GM12878 (cell line): ENCODE results near the gene TMPRSS12. TPM values are rescaled to one million over a fixed set of nuclear protein-coding genes. Genes with fewer than 3 reads are reported as not detected.
"Not testable (repeated sequence)": the region's sequence is repeated elsewhere in the genome, so short reads cannot be mapped to it uniquely, and the experiment has no call there.

Experiments used
- ATAC-seq: fragments of 200-7000 bp; cut with Tn5 transposase; 3 replicates; pipeline ENCODE4 v1.9.1; 2020; ENCODE audit warnings: mild to moderate bottlenecking, moderate library complexity
- BruUV-seq: library from RNA; stranded (reverse); fragments of 400-500 nt; replicated peaks from 2 replicates; lab custom pipeline; 2021; lab: Mats Ljungman, UMichigan
- CTCF ChIA-PET: fragments of 300-600 bp; sonication (Branson Sonifier 250); formaldehyde crosslinking; extraction: SDS; loops from one replicate; lab custom pipeline; 2021; ENCODE audit warnings: inconsistent platforms; lab: Yijun Ruan, JAX
- POLR2A ChIA-PET: fragments of 350-600 bp; formaldehyde crosslinking; extraction: SDS; loops from one replicate; lab custom pipeline; 2021; ENCODE audit warnings: inconsistent platforms; lab: Charles Lee
- RAD21 ChIA-PET: fragments of 300-600 bp; sonication (Branson Sonifier 250); formaldehyde crosslinking; loops from one replicate; lab custom pipeline; 2023; ENCODE audit warnings: antibody characterized with exemption; ENCODE audit not compliant: unreplicated experiment; lab: Charles Lee
- SMC1A ChIA-PET: fragments of 300-600 bp; sonication (Branson Sonifier 250); formaldehyde crosslinking; loops from one replicate; lab custom pipeline; 2023; ENCODE audit not compliant: unreplicated experiment, uncharacterized antibody; lab: Charles Lee
- DNase-seq: peaks from one replicate; pipeline ENCODE4 v3.0.0-alpha.2; 2011; ENCODE audit warnings: low read depth, low spot score
- FAIRE-seq: peaks from 3 replicates; lab custom pipeline; 2011; peaks lifted over from hg19 to GRCh38; lab: Jason Lieb, UNC
- H2AFZ ChIP-seq: 2 replicates; pipeline ENCODE4 v1.6.0; 2011; ENCODE audit warnings: low read depth, low read length, control low read depth; ENCODE audit not compliant: control insufficient read depth
- H3K27ac ChIP-seq: 2 replicates; pipeline ENCODE4 v1.5.1; 2011; ENCODE audit warnings: control low read depth; ENCODE audit not compliant: control insufficient read depth, insufficient read depth
- H3K27me3 ChIP-seq, 2 experiments: replicated peaks in 1 of 2; 2 replicates each; pipeline versions ENCODE4 v1.6.0 to v1.6.1; 2011; ENCODE audit warnings: low read length in 1 of 2; ENCODE audit not compliant: control insufficient read depth in 2 of 2, insufficient read depth in 2 of 2
- H3K36me3 ChIP-seq, 2 experiments: 2 replicates each; pipeline ENCODE4 v1.5.1; 2011; ENCODE audit warnings: low read length in 1 of 2; ENCODE audit not compliant: control insufficient read depth in 2 of 2, insufficient read depth in 2 of 2
- H3K4me1 ChIP-seq: 2 replicates; pipeline ENCODE4 v1.6.1; 2011; ENCODE audit warnings: mild to moderate bottlenecking, low read length, moderate library complexity, mixed read lengths; ENCODE audit not compliant: control insufficient read depth, insufficient read depth
- H3K4me2 ChIP-seq: 2 replicates; pipeline ENCODE4 v1.6.0; 2011; ENCODE audit warnings: control low read depth; ENCODE audit not compliant: control insufficient read depth, insufficient read depth
- H3K4me3 ChIP-seq: fragments of 200-600 bp; sonication (generic); 2 replicates; pipeline ENCODE4 v1.5.1; 2016
- H3K79me2 ChIP-seq: 2 replicates; pipeline ENCODE4 v1.6.0; 2011; ENCODE audit warnings: low read length; ENCODE audit not compliant: control insufficient read depth, insufficient read depth
- H3K9ac ChIP-seq: 2 replicates; pipeline ENCODE4 v1.8.0; 2011; ENCODE audit warnings: low read length, control low read depth, mixed read lengths; ENCODE audit not compliant: control insufficient read depth, insufficient read depth
- H3K9me3 ChIP-seq: replicated peaks from 3 replicates; pipeline ENCODE4 v1.5.1; 2011; ENCODE audit warnings: mild to moderate bottlenecking, low read length; ENCODE audit not compliant: control insufficient read depth, insufficient read depth
- H4K20me1 ChIP-seq: 2 replicates; pipeline ENCODE4 v1.6.0; 2011; ENCODE audit not compliant: control insufficient read depth, insufficient read depth
- LARP7 ChIP-seq: fragments of 450-650 bp; IDR thresholded peaks from 2 replicates; pipeline ENCODE4 v1.6.1; 2017; ENCODE audit warnings: mild to moderate bottlenecking
- WGBS: methylation state at CpG from one replicate; pipeline ENCODE4 v1.1.6; 2016; ENCODE audit warnings: low lambda C conversion rate; ENCODE audit not compliant: insufficient replicate concordance, insufficient coverage; ENCODE audit errors: missing lambda C conversion rate; 5-methylcytosine and 5-hydroxymethylcytosine counted together
- in situ Hi-C: fragments of 300-500 bp; cut with MboI; formaldehyde crosslinking; loops from 9 replicates; pipeline ENCODE4 v1.14.3; 2018; ENCODE audit warnings: mixed read lengths
- intact Hi-C: fragments of 100-400 bp; cut with micrococcal nuclease; formaldehyde crosslinking; loops from one replicate; pipeline ENCODE4 v1.14.2; 2022; ENCODE audit not compliant: unreplicated experiment
- polyA plus RNA-seq, 11 experiments: library from polyadenylated mRNA; depleted of rRNA in 4 of 11; unstranded in 6 of 11; stranded (reverse) in 5 of 11; fragments of >200 nt; fragmentation: Nextera tagmentation in 4 of 11; fragmentation: Illumina TruSeq in 1 of 11; extraction: Ambion mirVana in 4 of 11; extraction: Trizol in 1 of 11; gene quantifications; 1 replicate in 1 of 11; 2 replicates in 10 of 11; pipeline versions ENCODE4 v1.2.1 to v1.2.3, GENCODE V29; 2011 to 2016; ENCODE audit warnings: inconsistent platforms in 2 of 11, missing spikeins in 2 of 11, low read depth in 1 of 11
- total RNA-seq, 4 experiments: library from RNA; depleted of rRNA in 3 of 4; stranded (reverse); fragments of >200 nt in 3 of 4; fragmentation: Illumina TruSeq in 1 of 4; extraction: Trizol in 1 of 4; gene quantifications; 2 replicates each; pipeline versions ENCODE4 v1.2.1 to v1.2.3, GENCODE V29; 2013 to 2021

Gene TMPRSS12
- total and polyA plus RNA-seq, 10 of the 15 experiments (the other 5 are each of a cell fraction or from before 2014, with no cell fraction given), result not detected

DNA sequence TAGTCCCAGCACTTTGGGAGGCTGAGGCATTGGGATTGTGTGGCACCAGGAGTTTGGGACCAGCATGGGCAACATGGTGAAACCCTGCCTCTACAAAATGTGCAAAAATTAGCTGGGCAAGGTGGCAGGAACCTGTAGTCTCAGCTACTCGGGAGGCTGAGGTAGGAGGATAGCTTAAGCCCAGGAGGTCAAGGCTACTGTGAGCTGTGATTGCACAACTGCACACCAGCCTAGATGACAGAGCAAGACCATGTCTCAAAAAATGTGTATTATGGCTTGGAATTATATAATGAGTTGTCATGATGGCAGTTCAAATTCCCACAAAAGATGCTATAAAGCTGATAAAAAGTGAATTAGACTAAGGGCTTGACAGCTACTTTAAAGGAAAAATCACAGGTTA, 20.6 kb upstream of the TMPRSS12 start:
- H3K4me3 ChIP-seq, result no peak overlapping the region
- WGBS, result 100% methylated on average over 1 of the region's 1 CpG
- ChIA-PET RAD21 (interaction anchor here (0.6 to 2.4 kb wide), 6 partner anchors 57 to 519 kb away, joined by 3 to 13 read pairs (median 4); partner anchors contain the start of gene SLC11A2), POLR2A (interaction anchor here (0.9 kb wide), 1 partner anchor 57 kb away, joined by 3 read pairs; no protein-coding TSS in a partner anchor), SMC1A (interaction anchor here (0.9 to 3.9 kb wide), 6 partner anchors 57 to 519 kb away, joined by 3 to 26 read pairs (median 3); no protein-coding TSS in a partner anchor), CTCF (interaction anchor here (0.6 to 3.2 kb wide), 9 partner anchors 56 to 1156 kb away, joined by 3 to 25 read pairs (median 5); no protein-coding TSS in a partner anchor)
- BruUV-seq, result no TSS peak
- H3K36me3 ChIP-seq, result no peaks in the 10 kb centered on the region
- DNase-seq, result no peak
- in situ Hi-C loops, result no loop called here
- no peak overlapping the region for H3K4me2 ChIP-seq
- no peak overlapping the region for H3K9ac ChIP-seq
- no peaks in the 10 kb centered on the region for H3K79me2 ChIP-seq
- H4K20me1 ChIP-seq, result no peaks in the 10 kb centered on the region
- no peak for TF ChIP-seq LARP7
- H2AFZ ChIP-seq, result no peak overlapping the region
- H3K4me1 ChIP-seq, result no peaks in the 10 kb centered on the region
- no peak for FAIRE-seq
- no peaks in the 10 kb centered on the region for H3K9me3 ChIP-seq
- H3K27me3 ChIP-seq, result no peaks in the 10 kb centered on the region
- no peak overlapping the region for H3K27ac ChIP-seq
- ATAC-seq, result no peak
- intact Hi-C loops, result loop anchor here (10.0 kb wide), 1 partner anchor 433 kb away; no protein-coding TSS in a partner anchor

DNA sequence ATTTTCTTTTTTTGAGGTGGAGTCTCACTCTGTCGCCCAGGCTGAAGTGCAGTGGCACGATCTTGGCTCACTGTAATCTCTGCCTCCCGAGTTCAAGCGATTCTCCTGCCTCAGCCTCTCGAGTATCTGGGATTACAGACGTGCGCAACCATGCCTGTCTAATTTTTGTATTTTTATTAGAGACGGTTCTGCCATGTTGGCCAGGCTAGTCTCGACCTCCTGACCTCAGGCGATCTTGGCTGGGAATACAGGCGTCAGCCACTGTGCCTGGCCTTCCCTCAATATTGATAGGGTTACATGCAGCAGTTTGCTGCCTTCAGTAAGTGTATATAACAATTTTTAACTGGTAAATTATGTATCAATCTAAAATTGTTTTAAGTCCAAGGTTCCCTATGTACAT, 19.0 kb upstream of the TMPRSS12 start:
- RAD21 ChIA-PET, result interaction anchor here (5.7 kb wide), 1 partner anchor 163 kb away, joined by 114 read pairs; no protein-coding TSS in a partner anchor
- DNase-seq, H2AFZ ChIP-seq, H4K20me1 ChIP-seq, FAIRE-seq, H3K4me2 ChIP-seq, H3K27ac ChIP-seq, H3K4me3 ChIP-seq, H3K27me3 ChIP-seq, H3K9me3 ChIP-seq, H3K4me1 ChIP-seq, H3K79me2 ChIP-seq, POLR2A ChIA-PET, SMC1A ChIA-PET, BruUV-seq, H3K36me3 ChIP-seq, ATAC-seq, in situ Hi-C loops, H3K9ac ChIP-seq: not testable (repeated sequence)
- WGBS, result 98% methylated on average over 11 of the region's 11 CpGs
- CTCF ChIA-PET, result interaction anchor here (1.3 to 5.6 kb wide), 3 partner anchors 163 to 517 kb away, joined by 3 to 149 read pairs (median 40); no protein-coding TSS in a partner anchor
- intact Hi-C loops, result loop anchor here (2.0 to 10.0 kb wide), 2 partner anchors 163 to 431 kb away; no protein-coding TSS in a partner anchor
